Measurements from ENCODE around the gene NUDT22. TPM values are rescaled to one million over a fixed set of nuclear protein-coding genes. Genes with fewer than 3 reads are reported as not detected.
A peak's percentile ranks its signal among the peaks of the same experiment; 100 is the strongest.

Gene NUDT22
- polyA plus RNA-seq, 1 donor (not counting 4 experiments of a cell fraction or from before 2014, with no cell fraction given): 31.1 TPM

- no peak for FAIRE-seq
- no peaks in the 10 kb centered on the region for H4K20me1 ChIP-seq (ENCODE audit: control insufficient read depth, extremely low read depth, insufficient read depth, low read length)
- H3K4me3 ChIP-seq (ENCODE audit: control insufficient read depth in 2 of 3, extremely low read depth in 1 of 3, insufficient read depth in 2 of 3, low read depth in 1 of 3, low read length in 3 of 3): peak overlapping the region; percentile 83 to 89 (median 88)
- no peaks in the 10 kb centered on the region for H3K9me3 ChIP-seq (ENCODE audit: control insufficient read depth, low read depth, low read length)
- H3K36me3 ChIP-seq (ENCODE audit: control insufficient read depth in 2 of 2, extremely low read depth in 1 of 2, insufficient read depth in 2 of 2, low read length in 2 of 2): peaks cover 5% of the 10 kb centered on the region in 2 experiments
- TF ChIP-seq CTCF (optimal IDR thresholded peaks at IDR 0.05 in 1 of 3, IDR thresholded peaks at IDR 0.05 in 1 of 3, conservative IDR thresholded peaks at IDR 0.05 in 1 of 3; ENCODE audit: extremely low read depth in 1 of 3, insufficient read depth in 2 of 3, low read length in 3 of 3) (no peak), EZH2 (IDR thresholded peaks at IDR 0.05; ENCODE audit: low read length) (no peak)
- H3K79me2 ChIP-seq (ENCODE audit: control insufficient read depth, insufficient read depth, low read length): peaks cover 18% of the 10 kb centered on the region
- no peaks in the 10 kb centered on the region for H3K9me1 ChIP-seq (ENCODE audit: control insufficient read depth, extremely low read depth, insufficient read depth, low read length)
- H3K9ac ChIP-seq (ENCODE audit: control insufficient read depth, extremely low read depth, insufficient read depth, low read length): peak overlapping the region; percentile 85
- dilution Hi-C loops (cut with MboI; ENCODE audit: extremely low pct_ligation_motif_present, low sequenced_read_pairs): no loop called here
- H3K4me2 ChIP-seq (ENCODE audit: control insufficient read depth, extremely low read depth, insufficient read depth, low read depth, low read length): peak overlapping the region; percentile 95
- H3K27me3 ChIP-seq (ENCODE audit: control insufficient read depth, extremely low read depth, insufficient read depth, low read length): no peaks in the 10 kb centered on the region
- DNase-seq (ENCODE audit: low read depth, low spot score): no peak
- H3K4me1 ChIP-seq (ENCODE audit: control insufficient read depth, extremely low read depth, insufficient read depth, low read length): peaks cover 35% of the 10 kb centered on the region
- no peak overlapping the region for H2AFZ ChIP-seq (ENCODE audit: control insufficient read depth, low read length)
- no peak overlapping the region for H3K27ac ChIP-seq (ENCODE audit: control insufficient read depth, insufficient read depth, low read length)
Measured at GRCh38 chr11:64224891-64225607, 1.0 kb upstream of the NUDT22 start.

- Histone ChIP-seq H2AFZ (ENCODE audit: control insufficient read depth, low read length) (peak overlapping the region; percentile 49), H3K36me3 (ENCODE audit: control insufficient read depth in 2 of 2, extremely low read depth in 1 of 2, insufficient read depth in 2 of 2, low read length in 2 of 2) (peaks cover 3 to 5% of the 10 kb centered on the region in 2 experiments), H3K79me2 (ENCODE audit: control insufficient read depth, insufficient read depth, low read length) (peaks cover 18% of the 10 kb centered on the region), H3K27me3 (ENCODE audit: control insufficient read depth, extremely low read depth, insufficient read depth, low read length) (no peaks in the 10 kb centered on the region), H3K4me1 (ENCODE audit: control insufficient read depth, extremely low read depth, insufficient read depth, low read length) (peaks cover 41% of the 10 kb centered on the region), H3K9me3 (ENCODE audit: control insufficient read depth, low read depth, low read length) (no peaks in the 10 kb centered on the region), H3K4me3 (ENCODE audit: control insufficient read depth in 2 of 3, extremely low read depth in 1 of 3, insufficient read depth in 2 of 3, low read depth in 1 of 3, low read length in 3 of 3) (peak overlapping the region; percentile 83 to 89 (median 88)), H3K27ac (ENCODE audit: control insufficient read depth, insufficient read depth, low read length) (peak overlapping the region; percentile 58), H4K20me1 (ENCODE audit: control insufficient read depth, extremely low read depth, insufficient read depth, low read length) (no peaks in the 10 kb centered on the region), H3K9me1 (ENCODE audit: control insufficient read depth, extremely low read depth, insufficient read depth, low read length) (no peaks in the 10 kb centered on the region), H3K9ac (ENCODE audit: control insufficient read depth, extremely low read depth, insufficient read depth, low read length) (peak overlapping the region; percentile 85), H3K4me2 (ENCODE audit: control insufficient read depth, extremely low read depth, insufficient read depth, low read depth, low read length) (peak overlapping the region; percentile 95)
- no peak for DNase-seq (ENCODE audit: low read depth, low spot score)
- dilution Hi-C loops (cut with MboI; ENCODE audit: extremely low pct_ligation_motif_present, low sequenced_read_pairs): no loop called here
- no peak for FAIRE-seq
- no peak for TF ChIP-seq CTCF (optimal IDR thresholded peaks at IDR 0.05 in 1 of 3, IDR thresholded peaks at IDR 0.05 in 1 of 3, conservative IDR thresholded peaks at IDR 0.05 in 1 of 3; ENCODE audit: extremely low read depth in 1 of 3, insufficient read depth in 2 of 3, low read length in 3 of 3)
- TF ChIP-seq EZH2 (IDR thresholded peaks at IDR 0.05; ENCODE audit: low read length): no peak
Measured at GRCh38 chr11:64226507-64227051, 505 bp downstream of the NUDT22 start.
